ENCODE results near the gene EHBP1. TPM values are rescaled to one million over a fixed set of nuclear protein-coding genes. Genes with fewer than 3 reads are reported as not detected.

EHBP1 gene
- total RNA-seq: 10 to 100 TPM; 40.4 to 66.6 (median 46.3) TPM
- long read RNA-seq, partial matches to known transcripts: 3 of 10 reads
- long read RNA-seq, other reads (novel, unspliced or antisense): 6 of 10 reads

DNA sequence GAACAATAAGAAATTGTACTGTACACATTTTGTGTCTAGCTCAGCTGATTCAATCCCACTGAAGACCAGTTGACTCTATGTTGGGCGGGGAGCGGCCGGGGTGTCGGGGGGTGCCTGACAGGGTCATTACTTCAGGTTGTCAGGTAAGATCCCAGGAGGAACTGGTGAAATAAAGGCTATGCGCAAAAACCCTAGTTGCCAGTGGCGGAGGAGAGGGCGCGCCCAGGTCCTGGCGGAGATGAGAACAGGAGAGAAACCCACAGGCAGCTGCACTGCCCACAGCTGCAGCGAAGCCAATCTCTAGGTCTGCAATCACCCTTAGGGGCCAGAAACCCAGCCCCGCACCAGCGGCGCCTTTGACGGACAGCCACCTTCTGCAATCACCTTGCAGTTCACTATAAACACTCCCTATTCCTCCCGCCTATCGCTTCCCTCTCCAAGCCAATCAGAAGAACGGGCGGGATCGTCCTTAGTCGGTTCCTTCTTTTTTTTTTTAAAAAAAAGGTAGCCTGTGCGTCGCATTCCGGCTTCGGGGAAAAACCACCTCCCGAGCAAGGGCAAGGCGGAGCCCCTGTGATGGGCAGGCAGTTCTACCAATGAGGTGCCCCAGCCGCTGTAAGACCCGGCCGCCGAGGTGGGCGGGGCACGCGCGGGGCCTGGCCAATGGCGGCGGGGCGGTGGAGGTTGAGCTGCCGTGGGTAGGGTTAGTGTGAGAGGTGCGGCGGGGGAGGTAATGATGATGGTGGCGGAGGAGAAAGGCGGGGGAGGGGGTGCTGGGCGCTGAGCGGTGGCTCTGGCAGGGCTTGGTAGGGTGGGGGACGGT lies at the start of gene EHBP1:
Gene EHBP1 (plus strand): TSS at position 707 of the 823 bp plus-strand sequence. CDS start 1,479 bp downstream, outside the sequence.
- WGBS (ENCODE audit: insufficient coverage, low coverage, low lambda C conversion rate, missing lambda C conversion rate): under 1% methylated on average over 33 of the region's 45 CpGs
- peak; percentile 97 for TF ChIP-seq POLR2A (IDR thresholded peaks at IDR 0.05)
- TF ChIP-seq, protein P1, sequence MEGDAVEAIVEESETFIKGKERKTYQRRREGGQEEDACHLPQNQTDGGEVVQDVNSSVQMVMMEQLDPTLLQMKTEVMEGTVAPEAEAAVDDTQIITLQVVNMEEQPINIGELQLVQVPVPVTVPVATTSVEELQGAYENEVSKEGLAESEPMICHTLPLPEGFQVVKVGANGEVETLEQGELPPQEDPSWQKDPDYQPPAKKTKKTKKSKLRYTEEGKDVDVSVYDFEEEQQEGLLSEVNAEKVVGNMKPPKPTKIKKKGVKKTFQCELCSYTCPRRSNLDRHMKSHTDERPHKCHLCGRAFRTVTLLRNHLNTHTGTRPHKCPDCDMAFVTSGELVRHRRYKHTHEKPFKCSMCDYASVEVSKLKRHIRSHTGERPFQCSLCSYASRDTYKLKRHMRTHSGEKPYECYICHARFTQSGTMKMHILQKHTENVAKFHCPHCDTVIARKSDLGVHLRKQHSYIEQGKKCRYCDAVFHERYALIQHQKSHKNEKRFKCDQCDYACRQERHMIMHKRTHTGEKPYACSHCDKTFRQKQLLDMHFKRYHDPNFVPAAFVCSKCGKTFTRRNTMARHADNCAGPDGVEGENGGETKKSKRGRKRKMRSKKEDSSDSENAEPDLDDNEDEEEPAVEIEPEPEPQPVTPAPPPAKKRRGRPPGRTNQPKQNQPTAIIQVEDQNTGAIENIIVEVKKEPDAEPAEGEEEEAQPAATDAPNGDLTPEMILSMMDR (IDR thresholded peaks at IDR 0.05): no peak
- Histone ChIP-seq H3K36me3 (no peaks in the 10 kb centered on the region), H3K4me3 (peak within 1 kb of the TSS; percentile 71 to 78 (median 76)), H3K4me1 (peaks cover 0 to 32% (median 0%) of the 10 kb centered on the region in 4 donors), H3K27me3 (no peaks in the 10 kb centered on the region), H3K9me3 (no peaks in the 10 kb centered on the region), H3K27ac (peak within 1 kb of the TSS; percentile 82 to 88 (median 83))
- peak; percentile 99 to 100 (median 100) for DNase-seq
- intact Hi-C loops (cut with DNase I): no loop called here
- peak; percentile 89 to 96 (median 92) for ATAC-seq

DNA sequence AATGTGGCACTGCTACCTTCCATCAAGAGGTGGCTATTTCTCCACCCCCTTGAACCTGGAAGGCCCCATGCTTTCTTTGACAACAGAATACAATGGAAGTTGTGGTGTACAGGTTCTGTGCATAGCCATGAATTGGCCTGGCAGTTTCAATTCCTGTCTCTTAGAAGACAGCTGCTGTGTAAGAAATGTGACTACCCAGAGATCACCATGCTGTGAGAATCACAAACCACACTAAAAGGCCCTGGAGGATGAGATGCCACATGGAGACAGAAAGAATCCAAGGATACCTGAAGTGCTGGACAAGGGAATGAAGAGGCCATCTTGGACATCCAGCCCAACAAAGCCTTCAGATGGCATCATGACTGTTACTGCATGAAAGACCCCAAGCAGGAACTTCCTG lies 47.7 kb upstream of the EHBP1 start:
- no peaks in the 10 kb centered on the region for H3K9me3 ChIP-seq
- H3K27me3 ChIP-seq: no peaks in the 10 kb centered on the region
- no peak overlapping the region for H3K4me3 ChIP-seq
- TF ChIP-seq POLR2A (IDR thresholded peaks at IDR 0.05): no peak
- H3K4me1 ChIP-seq: peaks cover 0 to 52% (median 22%) of the 10 kb centered on the region in 4 donors
- H3K36me3 ChIP-seq: no peaks in the 10 kb centered on the region
- DNase-seq (no peak), ATAC-seq (no peak)
- intact Hi-C loops (cut with DNase I): no loop called here
- H3K27ac ChIP-seq: no peak overlapping the region

DNA sequence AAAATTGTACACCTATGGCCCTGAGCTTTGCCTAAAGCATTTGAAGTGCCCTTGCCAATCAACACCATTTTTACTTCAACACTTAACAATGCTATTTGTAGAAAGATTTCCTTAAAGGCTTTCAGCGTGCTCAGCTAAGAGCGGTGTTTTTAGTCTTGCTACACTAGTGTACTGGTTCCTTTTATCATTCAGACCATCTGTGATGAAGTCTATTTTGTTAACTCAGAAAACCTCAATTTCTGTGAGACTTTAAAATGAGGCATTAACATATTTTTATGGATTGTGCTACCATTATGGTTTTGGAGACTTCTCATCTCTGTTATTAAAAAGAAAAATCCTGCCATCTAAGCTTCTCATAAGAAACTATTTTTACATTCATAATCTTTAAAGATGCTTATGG lies 46.6 kb upstream of the EHBP1 start:
- Histone ChIP-seq H3K27me3 (no peaks in the 10 kb centered on the region), H3K4me3 (no peak overlapping the region), H3K4me1 (peaks cover 0 to 56% (median 27%) of the 10 kb centered on the region in 4 donors), H3K27ac (no peak overlapping the region), H3K36me3 (no peaks in the 10 kb centered on the region), H3K9me3 (no peaks in the 10 kb centered on the region)
- ATAC-seq (no peak), DNase-seq (no peak)
- intact Hi-C loops (cut with DNase I): no loop called here
- WGBS (ENCODE audit: insufficient coverage, low coverage, low lambda C conversion rate, missing lambda C conversion rate): 92% methylated on average over 2 of the region's 2 CpGs
- TF ChIP-seq POLR2A (IDR thresholded peaks at IDR 0.05): no peak
- TF ChIP-seq, protein P1 (IDR thresholded peaks at IDR 0.05): no peak

DNA sequence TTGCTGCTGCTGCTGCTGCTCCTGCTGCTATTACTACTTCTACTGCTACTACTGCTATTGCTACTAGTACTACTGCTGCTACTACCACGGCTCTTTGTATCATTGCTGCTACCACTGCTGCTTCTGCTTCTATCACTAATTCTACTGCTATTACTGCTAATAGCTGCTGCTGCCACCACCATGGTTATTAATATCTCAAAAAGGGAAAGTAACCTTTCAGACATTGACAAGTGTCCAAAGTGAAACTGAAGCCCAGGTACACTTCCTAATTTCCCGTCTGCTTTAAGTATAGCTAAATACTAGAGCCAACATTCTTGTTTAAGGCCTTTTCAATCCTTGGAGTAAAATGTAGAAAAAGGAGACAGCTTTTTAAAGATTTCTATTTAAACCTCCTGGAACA lies 45.4 kb upstream of the EHBP1 start:
- Histone ChIP-seq H3K27ac (peak overlapping the region; percentile 35 to 61 (median 55)), H3K9me3 (no peaks in the 10 kb centered on the region), H3K36me3 (no peaks in the 10 kb centered on the region), H3K4me1 (peaks cover 0 to 57% (median 23%) of the 10 kb centered on the region in 4 donors), H3K27me3 (no peaks in the 10 kb centered on the region), H3K4me3 (peak overlapping the region in 1 of 3 donors; percentile 11)
- DNase-seq (no peak), ATAC-seq (peak; percentile 15 to 57 (median 43))
- TF ChIP-seq POLR2A (IDR thresholded peaks at IDR 0.05): no peak
- TF ChIP-seq, protein P1 (IDR thresholded peaks at IDR 0.05): no peak
- 3% methylated on average over 2 of the region's 2 CpGs for WGBS (ENCODE audit: insufficient coverage, low coverage, low lambda C conversion rate, missing lambda C conversion rate)
- intact Hi-C loops (cut with DNase I): no loop called here

DNA sequence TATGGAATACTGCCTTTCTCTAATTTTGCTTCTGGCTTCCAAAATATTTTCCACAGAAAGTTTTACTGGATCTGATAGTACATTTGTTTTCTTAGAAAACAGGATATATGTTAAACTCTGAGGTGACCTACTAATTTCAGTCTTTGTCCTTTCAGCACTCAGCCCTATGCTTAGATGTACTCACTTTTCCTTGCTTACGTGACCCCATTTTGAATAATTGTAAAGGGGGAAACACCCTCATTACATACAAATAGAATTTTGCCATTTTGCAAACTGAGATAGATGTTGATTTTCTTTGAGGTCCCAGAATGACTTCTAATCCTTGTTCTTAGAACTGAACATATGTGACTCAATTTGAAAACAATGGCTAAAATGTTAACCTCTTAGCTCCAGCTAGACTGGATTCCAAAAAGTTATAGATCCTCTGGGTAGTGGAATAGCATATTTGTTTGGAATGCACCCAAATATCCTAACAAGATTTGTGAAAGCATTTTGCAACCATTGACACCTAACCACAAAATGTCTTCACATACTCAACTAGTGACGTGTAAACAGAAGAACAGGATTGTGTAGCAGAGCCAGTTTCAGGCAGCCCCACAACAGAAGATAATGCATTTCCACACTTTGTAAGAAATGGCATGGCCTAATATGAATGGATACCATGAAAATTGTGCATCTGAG lies 44.8 kb upstream of the EHBP1 start:
- intact Hi-C loops (cut with DNase I): no loop called here
- peak in 2 of 4 donors; percentile 5 to 18 for ATAC-seq

More for the DNA sequence above, 44.8 kb upstream of the EHBP1 start:
- no peaks in the 10 kb centered on the region for H3K27me3 ChIP-seq
- H3K4me3 ChIP-seq: no peak overlapping the region
- no peaks in the 10 kb centered on the region for H3K9me3 ChIP-seq
- H3K36me3 ChIP-seq: no peaks in the 10 kb centered on the region
- H3K4me1 ChIP-seq: peaks cover 0 to 59% (median 19%) of the 10 kb centered on the region in 4 donors
- no peak for DNase-seq
- 28% methylated on average over 2 of the region's 2 CpGs for WGBS (ENCODE audit: insufficient coverage, low coverage, low lambda C conversion rate, missing lambda C conversion rate)
- peak overlapping the region; percentile 35 to 61 (median 55) for H3K27ac ChIP-seq
- TF ChIP-seq, protein P1 (IDR thresholded peaks at IDR 0.05): no peak
- TF ChIP-seq POLR2A (IDR thresholded peaks at IDR 0.05): no peak
